GM23338 (cell line): Measurements from ENCODE around the gene KCND2. TPM values are rescaled to one million over a fixed set of nuclear protein-coding genes. Genes with fewer than 3 reads are reported as not detected.

Experiments
- ATAC-seq: fragments of 200-7000 bp; cut with Tn5 transposase; 3 replicates; pipeline ENCODE4 v1.9.1; 2020
- DNase-seq: peaks from one replicate; pipeline ENCODE4 v3.0.0-alpha.2; 2015; ENCODE audit warnings: low spot score
- H2AFZ ChIP-seq: fragments of 200-600 bp; sonication (generic); 2 replicates; pipeline ENCODE4 v1.8.0; 2016; ENCODE audit warnings: antibody characterized with exemption, mild to moderate bottlenecking, moderate library complexity
- H3F3A ChIP-seq: fragments of 200-600 bp; sonication (generic); replicated peaks from 2 replicates; pipeline ENCODE4 v1.8.0; 2017; ENCODE audit warnings: antibody characterized with exemption, mixed run types, low read depth
- H3K27ac ChIP-seq: fragments of 200-600 bp; sonication (generic); 2 replicates; pipeline ENCODE4 v1.6.1; 2016; ENCODE audit warnings: low read depth
- H3K27me3 ChIP-seq: fragments of 200-600 bp; sonication (generic); 2 replicates; pipeline ENCODE4 v1.8.0; 2016; ENCODE audit warnings: mild to moderate bottlenecking, mixed run types, moderate library complexity; ENCODE audit not compliant: insufficient read depth
- H3K36me3 ChIP-seq: fragments of 200-600 bp; sonication (generic); 2 replicates; pipeline ENCODE4 v1.8.0; 2016; ENCODE audit warnings: mild to moderate bottlenecking; ENCODE audit not compliant: insufficient read depth
- H3K4me1 ChIP-seq: fragments of 200-600 bp; sonication (generic); 2 replicates; pipeline ENCODE4 v1.8.0; 2016; ENCODE audit warnings: mild to moderate bottlenecking, moderate library complexity; ENCODE audit not compliant: insufficient read depth
- H3K4me2 ChIP-seq: fragments of 200-600 bp; sonication (generic); 2 replicates; pipeline ENCODE4 v1.7.1; 2017; ENCODE audit warnings: mixed run types
- H3K4me3 ChIP-seq: fragments of 200-600 bp; sonication (generic); 2 replicates; pipeline ENCODE4 v1.6.1; 2016; ENCODE audit warnings: mixed run types
- H3K79me2 ChIP-seq: fragments of 200-600 bp; sonication (generic); replicated peaks from 2 replicates; pipeline ENCODE4 v1.8.0; 2017; ENCODE audit warnings: mild to moderate bottlenecking; ENCODE audit not compliant: insufficient read depth
- H3K9me2 ChIP-seq: fragments of 200-600 bp; sonication (generic); 2 replicates; pipeline ENCODE4 v1.8.0; 2017; ENCODE audit not compliant: insufficient read depth
- H4K20me1 ChIP-seq: fragments of 200-600 bp; sonication (generic); replicated peaks from 2 replicates; pipeline ENCODE4 v1.8.0; 2017; ENCODE audit warnings: mild to moderate bottlenecking; ENCODE audit not compliant: insufficient read depth
- H3K27ac Mint-ChIP-seq: 2 replicates; pipeline ENCODE4 v1.8.0; 2020; ENCODE audit warnings: inconsistent platforms, mild to moderate bottlenecking, moderate library complexity, mixed read lengths
- H3K27me3 Mint-ChIP-seq: 3 replicates; pipeline ENCODE4 v1.8.0; 2022; ENCODE audit warnings: low read depth, mild to moderate bottlenecking, moderate library complexity, mixed read lengths, inconsistent platforms; ENCODE audit not compliant: insufficient read depth, poor library complexity
- H3K36me3 Mint-ChIP-seq: 3 replicates; pipeline ENCODE4 v1.8.0; 2021; ENCODE audit warnings: low read depth, mild to moderate bottlenecking, inconsistent platforms, moderate library complexity, mixed read lengths
- H3K4me1 Mint-ChIP-seq: 3 replicates; pipeline ENCODE4 v1.8.0; 2020; ENCODE audit warnings: mild to moderate bottlenecking, inconsistent platforms, mixed read lengths
- H3K4me3 Mint-ChIP-seq: 3 replicates; pipeline ENCODE4 v1.8.0; 2021; ENCODE audit warnings: moderate library complexity, mild to moderate bottlenecking, inconsistent platforms, mixed read lengths
- H3K9me3 Mint-ChIP-seq: 3 replicates; pipeline ENCODE4 v1.8.0; 2020; ENCODE audit warnings: moderate library complexity, mild to moderate bottlenecking, inconsistent platforms, mixed read lengths
- CREB1 ChIP-seq: fragments of 250-450 bp; sonication (Bioruptor Pico); IDR thresholded peaks from 2 replicates; pipeline ENCODE4 v1.5.0; 2020; ENCODE audit warnings: low read depth, mild to moderate bottlenecking, moderate library complexity
- CTCF ChIP-seq, 2 experiments: fragments of 200-600 bp in 1 of 2; sonication (generic) in 1 of 2; conservative IDR thresholded peaks; 2 replicates each; pipeline versions ENCODE4 v1.5.1 to v1.6.1; 2016 to 2017; ENCODE audit warnings: antibody characterized with exemption in 2 of 2, low read depth in 2 of 2, mild to moderate bottlenecking in 2 of 2, moderate library complexity in 1 of 2
- EZH2 ChIP-seq: fragments of 200-600 bp; sonication (generic); IDR thresholded peaks from one replicate; pipeline ENCODE4 v1.8.0; 2017; ENCODE audit warnings: antibody characterized with exemption, mild to moderate bottlenecking, low read depth; ENCODE audit not compliant: unreplicated experiment
- JUNB ChIP-seq: IDR thresholded peaks from one replicate; pipeline ENCODE4 v1.6.1; 2016; ENCODE audit warnings: antibody characterized with exemption; ENCODE audit not compliant: unreplicated experiment
- NANOG ChIP-seq: IDR thresholded peaks from 2 replicates; pipeline ENCODE4 v1.6.1; 2016; ENCODE audit warnings: antibody characterized with exemption, borderline replicate concordance
- STAT1 ChIP-seq: IDR thresholded peaks from one replicate; pipeline ENCODE4 v1.6.1; 2016; ENCODE audit warnings: antibody characterized with exemption; ENCODE audit not compliant: unreplicated experiment
- ZNF114 ChIP-seq: fragments of 250-450 bp; sonication (Bioruptor Pico); IDR thresholded peaks from 2 replicates; pipeline ENCODE4 v1.5.0; 2020; ENCODE audit warnings: mild to moderate bottlenecking, moderate library complexity
- polyA plus RNA-seq: library from polyadenylated mRNA; unstranded; fragments of >200 nt; fragmentation: Nextera tagmentation; extraction: Ambion mirVana; gene quantifications from 2 replicates; pipeline ENCODE4 v1.2.1, GENCODE V29; 2016
- total RNA-seq: library from RNA; depleted of rRNA; stranded (reverse); fragments of >200 nt; shearing (Covaris generic); gene quantifications from 2 replicates; pipeline ENCODE4 v1.2.3, GENCODE V29; 2014

Gene KCND2
- total and polyA plus RNA-seq, 2 experiments from 2014 or later = 7.1 to 15.6 TPM

GRCh38 chr7:120724955-120725354 is 452.0 kb downstream of the KCND2 start:
- Histone ChIP-seq H2AFZ (no peak overlapping the region), H3K79me2 (no peaks in the 10 kb centered on the region), H3K9me2 (no peaks in the 10 kb centered on the region), H3F3A (no peaks in the 10 kb centered on the region), H4K20me1 (no peaks in the 10 kb centered on the region), H3K36me3 (no peaks in the 10 kb centered on the region), H3K4me2 (no peak overlapping the region), H3K27me3 (no peaks in the 10 kb centered on the region), H3K4me1 (0 out of 2 replicates have a peak, but pooled peaks cover 4% of the 10 kb centered on the region), H3K4me3 (no peak overlapping the region), H3K27ac (no peak overlapping the region)
- Mint-ChIP-seq H3K9me3 (no peaks in the 10 kb centered on the region), H3K36me3 (no peaks in the 10 kb centered on the region), H3K27me3 (no peaks in the 10 kb centered on the region), H3K4me1 (peaks cover 34% of the 10 kb centered on the region), H3K4me3 (no peak overlapping the region), H3K27ac (no peak overlapping the region)
- TF ChIP-seq EZH2 = no peak
- TF ChIP-seq NANOG = no peak
- no peak for TF ChIP-seq STAT1
- no peak for TF ChIP-seq CTCF (conservative IDR thresholded peaks at IDR 0.05; ENCODE audit: low read depth in 2 of 2)
- TF ChIP-seq ZNF114 (CRISPR knock-in tag) = no peak
- DNase-seq (no peak), ATAC-seq (no peak)

- no peaks in the 10 kb centered on the region for H3F3A ChIP-seq
- no peaks in the 10 kb centered on the region for H3K9me2 ChIP-seq
- H3K36me3 Mint-ChIP-seq = no peaks in the 10 kb centered on the region
- no peak overlapping the region for H3K4me3 Mint-ChIP-seq
- H3K36me3 ChIP-seq = no peaks in the 10 kb centered on the region
- no peak overlapping the region for H3K4me2 ChIP-seq
- peaks cover 28% of the 10 kb centered on the region for H3K4me1 Mint-ChIP-seq
- ATAC-seq (peak; percentile 32; the same call in 1 of the 3 replicates), DNase-seq (peak; percentile 82)
- no peaks in the 10 kb centered on the region for H3K79me2 ChIP-seq
- no peak overlapping the region for H3K27ac Mint-ChIP-seq
- TF ChIP-seq STAT1 (no peak), JUNB (no peak), CREB1 (CRISPR knock-in tag) (no peak), ZNF114 (CRISPR knock-in tag) (no peak), CTCF (conservative IDR thresholded peaks at IDR 0.05; ENCODE audit: low read depth in 2 of 2) (peak; percentile 61 to 87)
- no peak overlapping the region for H3K27ac ChIP-seq
- H3K27me3 Mint-ChIP-seq = no peaks in the 10 kb centered on the region
- no peaks in the 10 kb centered on the region for H3K27me3 ChIP-seq
- H3K4me3 ChIP-seq = no peak overlapping the region
- no peaks in the 10 kb centered on the region for H4K20me1 ChIP-seq
- 0 out of 2 replicates have a peak, but pooled peaks cover 4% of the 10 kb centered on the region for H3K4me1 ChIP-seq
- no peaks in the 10 kb centered on the region for H3K9me3 Mint-ChIP-seq
- no peak overlapping the region for H2AFZ ChIP-seq
Measured at GRCh38 chr7:120725376-120726039, 452.5 kb downstream of the KCND2 start.
